Measurements from ENCODE around the gene TMEM270.

- TF ChIP-seq CTCF (IDR thresholded peaks at IDR 0.05) (no peak), POLR2A (IDR thresholded peaks at IDR 0.05) (no peak)
These were observed 2.2 kb upstream of the TMEM270 start for GRCh38 chr7:73858807-73859206.
